Measurements from ENCODE around the gene TMEM163.

TMEM163 gene

DNA sequence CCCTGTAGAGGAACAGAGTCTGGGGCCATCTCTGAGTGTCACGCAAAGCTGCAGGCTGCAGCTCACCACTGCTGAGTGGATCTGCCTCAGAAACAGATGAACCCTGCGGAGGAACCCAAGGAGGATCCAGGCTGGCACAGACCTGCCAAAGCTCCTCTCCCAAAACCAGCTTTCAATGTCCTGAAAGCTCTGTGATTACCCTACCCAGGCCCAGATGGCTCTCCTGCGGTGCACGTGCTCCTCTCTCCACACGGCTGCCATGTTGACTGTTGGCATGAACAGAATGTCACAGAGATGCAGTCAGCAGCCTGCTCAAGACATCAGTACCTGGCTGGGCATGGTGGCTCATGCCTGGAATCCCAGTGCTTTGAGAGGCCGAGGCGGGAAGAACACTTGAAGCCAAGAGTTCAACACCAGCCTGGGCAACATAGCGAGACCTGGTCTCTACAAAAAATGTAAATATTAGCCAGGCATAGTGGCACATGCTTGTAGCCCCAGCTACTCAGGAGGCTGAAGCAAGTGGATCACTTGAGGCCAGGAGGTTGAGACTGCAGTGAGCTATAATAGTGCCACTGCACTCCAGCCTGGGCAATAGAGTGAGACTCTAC is 248.1 kb downstream of the TMEM163 start:
- DNase-seq: no peak

DNA sequence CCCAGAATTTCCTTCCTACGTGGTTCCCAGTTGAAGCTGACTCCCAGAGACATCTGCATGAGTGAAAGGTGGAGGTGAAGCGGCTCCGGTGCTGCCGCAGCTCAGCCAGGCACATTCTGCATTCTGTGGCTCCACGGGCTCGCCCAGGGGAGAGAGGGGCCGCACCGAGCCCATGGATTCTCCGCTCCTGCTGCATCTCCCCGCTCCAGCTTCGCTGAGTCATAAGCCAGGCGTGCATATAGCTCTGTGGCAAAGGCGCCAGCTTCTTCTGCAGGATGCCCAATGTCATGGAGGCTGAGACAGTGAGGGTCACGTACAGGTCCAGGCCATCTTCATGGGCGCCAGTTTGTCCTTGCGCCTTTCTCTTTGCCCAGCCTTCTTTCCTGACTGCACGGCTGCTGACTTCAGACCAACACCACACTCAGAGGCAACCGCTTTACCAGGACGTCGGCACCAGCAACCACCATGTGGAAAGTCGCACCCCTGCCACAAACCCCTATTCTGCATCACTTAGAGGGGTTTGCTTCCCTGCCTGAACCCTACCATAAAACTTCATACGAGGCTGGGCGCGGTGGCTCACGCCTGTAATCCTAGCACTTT is 249.2 kb downstream of the TMEM163 start:
- no peak for DNase-seq

DNA sequence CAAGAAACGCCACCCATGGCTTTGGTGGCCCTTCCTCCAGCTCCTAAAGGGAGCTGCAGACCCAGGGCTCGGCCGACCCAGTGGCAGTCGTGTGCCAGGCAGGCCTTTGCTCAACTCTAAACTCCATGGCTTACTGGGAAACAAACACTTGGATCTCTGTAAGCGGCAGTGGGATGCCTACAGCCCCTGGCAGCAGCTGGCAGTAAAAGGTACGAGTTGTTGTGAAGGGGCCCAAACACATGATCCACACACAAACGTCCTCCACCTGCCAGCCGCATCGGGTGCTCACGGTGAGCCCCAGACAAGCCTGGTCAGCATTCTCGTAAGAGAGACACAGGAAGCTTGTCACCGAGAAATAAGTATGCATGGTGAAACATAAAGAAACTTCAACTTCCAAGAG is 250.0 kb downstream of the TMEM163 start:
- no peak for DNase-seq

DNA sequence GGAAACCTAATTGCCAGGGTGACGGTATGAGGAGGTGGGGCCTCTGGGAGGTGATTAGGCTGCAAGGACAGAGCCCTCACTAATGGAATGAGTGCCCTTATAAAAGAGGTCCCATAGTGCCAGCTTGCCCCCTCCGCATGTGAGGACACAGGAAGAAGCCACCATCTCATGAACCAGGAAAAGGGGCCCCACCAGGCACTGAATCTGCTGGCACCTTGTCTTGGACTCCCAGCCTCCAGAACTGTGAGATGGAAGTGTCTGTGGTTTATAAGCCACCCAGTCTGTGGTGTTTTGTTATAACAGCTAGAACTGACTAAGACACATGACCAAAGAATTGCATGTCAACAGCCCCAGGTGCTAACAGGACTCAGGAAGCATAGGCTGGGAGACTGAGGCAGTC is 250.6 kb downstream of the TMEM163 start:
- DNase-seq: peak in 1 of 2 experiments; percentile 14

DNA sequence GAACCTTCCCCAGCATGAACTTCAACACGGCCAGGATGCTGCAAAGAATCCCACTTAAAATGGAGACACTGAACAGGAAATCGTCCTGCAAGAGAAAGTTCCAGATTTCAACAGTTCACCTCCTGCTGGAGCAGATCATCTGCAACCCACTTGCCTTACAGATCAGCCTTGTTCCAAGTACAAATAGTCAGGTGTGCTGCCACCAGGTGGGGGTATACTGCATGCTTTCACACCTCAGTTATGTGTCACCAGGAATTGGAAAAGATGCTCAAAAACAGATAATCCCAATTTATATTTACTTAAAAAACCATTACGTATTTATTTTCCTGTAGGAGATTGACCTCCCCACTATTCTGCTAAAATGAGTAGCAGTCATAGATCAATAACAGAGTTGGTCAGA is 252.7 kb downstream of the TMEM163 start:
- DNase-seq: peak in 1 of 2 experiments; percentile 41

DNA sequence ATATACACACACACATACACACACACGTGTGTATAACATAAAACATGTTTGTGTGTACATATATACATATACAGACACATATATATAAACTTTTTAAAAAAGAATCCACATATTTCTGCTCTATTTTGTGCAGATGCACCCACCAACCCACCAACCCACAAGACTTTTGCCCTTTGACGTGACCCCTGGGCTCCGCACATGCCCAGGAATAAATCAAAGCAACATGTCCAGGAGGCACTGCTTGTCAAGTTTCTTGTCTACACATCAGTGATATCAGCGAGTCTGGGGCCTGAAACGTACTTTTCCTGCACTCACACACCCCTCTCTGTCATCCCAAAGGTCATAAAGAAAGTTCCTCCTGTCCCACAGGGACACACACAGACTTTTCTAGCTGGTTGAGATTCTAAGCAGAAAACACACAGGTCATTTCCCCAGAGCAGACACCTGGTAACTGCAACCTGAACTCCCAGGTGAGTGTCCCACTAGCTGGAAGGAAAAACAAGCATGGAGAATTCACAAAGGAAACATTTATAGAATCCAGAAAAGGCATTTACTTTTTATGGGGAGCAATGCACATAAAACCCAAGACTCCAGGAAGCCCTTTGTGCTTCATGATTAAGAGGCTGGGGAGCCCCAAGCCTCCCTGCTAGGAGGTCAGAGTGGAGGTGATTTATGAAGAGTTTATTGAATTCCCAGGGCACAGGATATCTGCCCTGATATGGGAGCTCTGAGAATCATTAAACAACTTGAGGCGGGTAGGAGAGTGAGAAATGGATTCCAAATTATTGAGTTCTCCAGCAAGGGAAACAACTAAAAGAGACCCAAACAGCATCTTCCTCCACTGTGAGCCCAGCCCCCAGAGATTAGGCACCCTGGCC is 253.3 kb downstream of the TMEM163 start:
- DNase-seq: no peak

DNA sequence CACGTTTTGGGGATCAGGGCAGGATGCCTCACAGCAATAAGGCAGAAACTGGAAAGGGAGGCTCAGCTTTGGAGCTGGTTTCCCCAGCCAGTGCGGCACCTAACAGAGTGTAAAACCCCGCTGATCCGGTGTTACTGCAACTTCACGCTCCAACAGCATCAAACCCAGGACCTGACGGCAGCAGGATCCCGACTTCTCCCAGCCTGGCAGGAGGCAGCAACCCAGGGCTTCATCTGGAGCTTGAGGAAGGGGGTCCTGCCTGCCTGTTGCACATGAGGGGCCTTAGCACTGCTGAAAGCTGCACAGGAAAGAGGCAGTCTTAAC is 255.1 kb downstream of the TMEM163 start:
- no peak for DNase-seq

DNA sequence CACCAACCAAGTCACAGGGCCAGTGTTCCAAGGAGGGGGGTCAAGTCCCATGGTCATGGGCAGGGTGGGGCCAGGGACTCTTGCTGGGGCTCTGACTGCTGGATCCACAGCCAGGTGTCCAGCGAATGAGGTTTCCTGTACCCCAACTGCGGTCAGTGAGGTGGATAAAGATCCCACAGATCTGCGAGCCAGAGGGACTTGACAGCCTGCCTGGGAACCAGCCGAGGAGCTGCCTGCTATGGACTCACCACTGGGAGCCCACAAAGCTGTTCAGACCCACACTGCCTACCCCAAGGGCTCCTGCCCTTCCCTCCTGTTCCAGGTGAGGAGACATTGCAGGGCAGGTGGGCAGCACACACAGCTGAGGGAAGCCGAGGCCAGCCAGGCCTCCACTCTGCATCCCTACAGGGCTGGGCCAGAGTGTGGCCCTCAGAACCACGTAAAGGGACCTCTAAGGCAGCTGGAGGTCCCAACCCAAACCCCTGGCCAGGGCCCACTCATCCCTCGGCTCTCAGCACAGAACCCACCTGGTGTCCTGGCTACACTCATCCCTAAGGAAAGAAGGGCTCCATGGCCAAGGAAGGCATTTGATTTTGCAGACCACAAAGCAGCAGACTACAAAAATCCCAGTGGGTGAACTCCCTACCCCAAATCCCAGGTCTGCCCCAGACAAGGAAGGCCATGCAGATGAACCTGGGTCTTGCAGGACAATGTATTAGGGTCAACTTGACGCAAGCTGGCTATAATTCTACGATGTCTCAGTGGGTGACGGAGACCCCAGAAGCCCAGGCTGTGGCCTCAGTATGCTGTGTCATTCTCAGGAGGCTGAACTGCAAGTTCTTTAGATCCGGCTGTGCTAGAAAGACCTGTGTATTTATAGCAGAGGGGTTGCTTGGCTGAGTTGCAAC is 255.8 kb downstream of the TMEM163 start:
- DNase-seq: no peak

DNA sequence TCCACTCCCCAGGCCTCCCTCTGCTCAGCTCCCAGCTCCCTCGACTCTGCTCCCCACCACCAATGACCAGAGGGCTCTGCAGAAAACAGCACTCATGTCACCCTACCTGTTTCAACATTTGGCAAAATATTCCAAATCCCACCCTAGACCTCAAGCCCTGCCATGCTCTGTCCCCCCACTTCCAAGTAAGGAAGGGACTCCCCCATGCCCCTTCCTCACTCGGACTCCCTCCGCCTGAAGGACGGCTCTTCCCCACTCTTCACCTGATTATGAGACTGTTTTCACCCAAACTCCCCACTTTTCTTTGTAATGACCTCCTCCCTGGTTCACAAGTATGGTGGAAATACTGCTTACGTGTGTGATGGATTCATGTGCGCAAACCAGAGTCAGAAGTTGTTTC is 256.5 kb downstream of the TMEM163 start:
- no peak for DNase-seq

DNA sequence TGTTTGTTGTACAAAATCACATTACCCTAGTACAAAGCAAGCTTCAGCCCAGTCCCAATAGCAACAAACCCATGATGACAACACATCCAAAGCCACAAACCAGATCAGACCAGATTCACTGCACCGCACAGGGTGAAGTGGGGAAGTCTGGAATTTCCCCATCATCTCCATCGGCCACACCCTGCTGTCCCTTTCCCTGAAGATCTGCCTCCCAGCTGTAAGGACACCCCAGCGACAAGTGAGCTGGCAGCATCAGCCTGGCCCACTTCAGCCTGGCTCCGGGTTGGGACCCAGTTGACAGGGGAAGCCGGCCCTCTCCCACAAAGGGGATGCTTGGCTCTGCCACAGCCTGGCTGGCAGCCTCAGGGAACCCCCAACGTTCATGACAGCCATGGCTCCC is 257.3 kb downstream of the TMEM163 start:
- DNase-seq: no peak

DNA sequence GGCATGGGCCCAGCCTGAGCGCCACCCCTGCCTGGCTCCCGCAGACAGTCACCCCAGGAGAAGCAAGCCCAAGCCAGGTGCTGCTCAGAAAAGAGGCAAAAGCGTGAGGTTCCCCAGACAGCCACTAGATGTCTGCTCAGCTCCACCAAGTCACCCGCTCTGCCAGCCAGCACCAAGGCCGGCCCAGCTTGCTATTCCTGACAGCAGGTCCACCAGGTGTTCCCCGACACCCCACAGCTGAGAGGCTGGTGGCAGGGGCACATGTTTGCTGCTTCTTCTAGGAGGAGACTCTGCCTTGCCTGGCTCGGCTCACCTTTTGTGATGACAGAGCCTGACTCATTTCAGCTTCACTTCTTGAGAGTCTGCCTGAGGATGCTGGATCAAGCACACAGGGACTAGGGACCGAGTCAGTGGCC is 258.2 kb downstream of the TMEM163 start:
- DNase-seq: peak; percentile 33 to 49

DNA sequence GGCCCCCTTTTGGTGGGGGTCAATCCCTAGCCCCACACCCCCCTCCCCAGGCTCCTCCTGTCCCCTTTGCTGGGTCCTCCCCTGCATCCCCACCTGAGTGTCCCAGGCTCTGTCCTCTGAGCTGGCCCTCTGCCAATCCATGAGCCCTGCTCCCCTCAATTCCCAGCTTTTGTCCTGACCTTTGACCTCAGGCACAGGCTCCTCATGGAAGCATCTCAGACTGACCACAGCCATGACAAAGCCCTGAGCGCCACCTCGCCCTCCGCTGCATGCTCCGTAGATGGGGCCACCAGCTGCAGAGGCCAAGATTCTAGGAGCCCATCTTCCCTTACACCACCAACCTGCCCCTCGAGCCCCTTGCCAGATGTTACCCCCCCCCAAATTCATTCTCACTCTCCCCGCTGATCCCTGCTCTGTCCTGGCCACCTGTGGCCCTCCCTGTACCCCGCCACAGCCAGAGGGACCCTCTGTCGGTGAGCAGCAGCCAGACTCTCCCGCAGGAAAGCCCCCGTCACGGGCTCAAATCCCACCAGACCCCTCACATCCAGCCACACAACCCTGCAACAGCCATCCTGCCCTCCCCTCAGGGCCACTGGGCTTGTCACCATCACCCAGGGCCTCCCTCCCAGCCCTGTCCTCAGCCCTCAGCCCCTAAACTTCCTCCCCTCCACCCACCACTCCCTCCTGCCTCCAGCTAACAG is 258.9 kb downstream of the TMEM163 start:
- no peak for DNase-seq

DNA sequence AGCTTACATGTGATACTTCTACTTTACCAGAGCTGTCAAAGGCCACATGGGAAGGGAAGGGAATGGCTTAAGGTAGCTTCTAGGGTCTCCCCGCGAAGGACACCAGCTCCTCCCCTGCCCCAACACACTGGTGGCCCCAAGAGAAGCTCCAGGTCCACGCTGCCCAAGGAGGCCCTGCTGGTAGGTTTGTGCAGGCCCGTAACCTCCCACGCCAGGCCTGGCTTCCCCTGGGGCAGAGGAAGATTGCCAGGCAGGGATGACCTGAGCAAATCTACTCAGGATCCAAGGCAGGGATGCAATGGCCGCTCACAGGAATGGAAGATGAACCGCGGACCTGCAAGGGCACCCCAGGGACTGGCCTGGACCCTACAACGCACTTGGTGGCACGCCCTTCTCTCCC is 259.9 kb downstream of the TMEM163 start:
- DNase-seq: no peak

DNA sequence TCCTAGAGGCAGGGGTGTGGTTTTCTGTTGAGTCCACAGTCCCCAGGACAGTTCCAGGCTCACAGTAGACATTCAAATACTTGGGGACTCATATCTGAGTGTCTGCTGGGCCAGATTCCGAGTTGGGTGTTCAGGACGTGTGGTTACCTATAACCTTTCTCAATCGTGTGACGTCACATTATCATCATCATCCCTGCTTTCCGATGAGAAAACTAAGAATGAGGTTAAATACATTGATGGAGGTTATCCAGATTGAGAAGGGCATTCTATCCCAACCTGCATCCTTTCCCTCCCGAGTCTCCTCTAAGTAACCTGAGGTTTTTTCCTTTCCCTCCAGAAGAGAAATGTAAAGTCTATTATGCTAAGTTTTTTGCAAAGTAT is 260.3 kb downstream of the TMEM163 start:
- DNase-seq: no peak

DNA sequence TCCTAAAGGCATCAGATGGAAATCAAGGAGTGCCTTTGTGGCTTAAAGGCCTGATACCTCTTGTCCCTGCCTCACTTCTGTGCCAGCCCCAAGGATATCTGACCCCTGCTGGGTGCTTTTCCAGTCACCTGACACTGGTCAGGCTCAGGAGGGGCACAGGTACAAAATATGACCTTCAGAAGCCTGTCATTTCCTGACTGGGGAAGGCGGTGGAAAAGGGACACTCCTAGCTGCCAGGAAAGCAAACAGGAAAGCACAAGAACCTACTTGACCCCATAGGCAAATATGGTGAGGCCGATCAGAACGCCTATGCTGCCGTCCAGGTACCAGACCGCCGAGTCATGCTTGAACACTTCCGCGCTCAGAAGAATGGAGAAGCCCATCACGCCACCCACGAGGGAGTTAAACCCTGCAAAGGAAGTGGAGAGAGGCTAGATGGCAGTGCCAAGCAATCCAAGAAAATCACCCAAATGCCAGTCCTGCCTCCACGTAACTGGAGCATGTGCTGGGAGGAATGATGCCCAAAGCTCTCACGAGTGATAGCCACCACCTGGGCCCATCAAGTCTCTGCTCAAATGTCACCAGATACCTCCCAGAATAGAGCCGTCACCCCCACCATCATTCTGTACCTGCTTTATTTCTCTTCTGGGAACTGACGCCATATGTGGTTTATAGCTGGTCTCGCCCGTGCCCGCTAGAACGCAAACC is 260.9 kb downstream of the TMEM163 start:
- no peak for DNase-seq

DNA sequence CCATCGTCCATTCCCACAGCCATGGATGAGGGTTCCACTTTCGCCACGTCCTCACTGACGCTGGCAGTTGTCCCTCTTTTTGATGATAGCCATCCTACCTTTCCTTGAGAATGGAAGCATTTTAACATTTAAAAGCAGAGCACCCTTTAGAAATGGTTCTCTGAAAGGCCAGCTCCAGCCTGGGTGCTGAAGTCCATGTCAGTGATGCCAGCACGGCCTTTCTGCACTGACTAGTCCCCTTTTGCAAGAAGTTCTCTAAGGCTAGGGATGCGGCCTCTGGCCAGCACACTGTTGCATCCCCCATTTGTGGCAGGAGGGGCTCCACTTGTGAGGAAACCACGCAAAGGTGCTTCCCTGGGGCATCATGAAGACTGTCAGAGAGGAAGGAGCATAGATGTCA is 261.4 kb downstream of the TMEM163 start:
- no peak for DNase-seq

DNA sequence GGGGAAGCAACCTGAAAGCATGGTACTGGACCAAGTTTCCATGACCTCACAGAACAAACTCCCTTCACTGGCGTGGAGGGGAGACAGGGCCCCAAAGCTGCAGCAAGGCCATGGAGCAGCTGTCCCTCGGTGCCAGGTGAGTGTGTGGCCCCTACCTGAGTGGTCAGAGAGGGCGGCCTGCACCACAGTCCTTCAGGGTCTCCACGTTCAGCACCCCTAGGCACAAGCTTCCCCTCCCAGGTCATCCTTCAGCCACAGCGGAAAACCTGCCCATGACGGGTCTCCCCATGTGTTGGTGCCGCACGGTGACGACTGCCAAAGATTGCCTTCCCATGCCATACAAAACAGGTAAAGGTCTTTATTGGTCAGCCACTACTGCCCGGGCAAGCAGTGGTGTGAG is 263.4 kb downstream of the TMEM163 start:
- no peak for DNase-seq

DNA sequence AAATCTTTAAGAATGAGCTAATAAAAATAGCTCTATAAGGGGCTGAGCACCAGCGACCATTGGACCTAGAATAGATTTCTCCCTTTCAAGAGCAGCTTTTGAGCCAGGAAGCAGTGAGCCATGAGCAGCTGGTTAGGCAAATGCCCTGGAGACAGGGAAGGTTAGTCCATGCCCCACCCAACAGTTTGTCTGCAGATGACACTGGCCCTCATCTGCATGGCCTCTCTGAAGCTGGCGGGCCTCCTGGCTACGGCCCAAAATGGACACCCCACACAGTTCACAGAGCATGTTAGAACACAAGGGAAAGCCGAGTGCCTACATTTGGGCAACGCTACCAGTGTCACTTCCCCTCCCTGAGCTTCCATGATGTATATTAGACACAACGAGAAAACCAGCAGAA is 263.9 kb downstream of the TMEM163 start:
- DNase-seq: no peak

DNA sequence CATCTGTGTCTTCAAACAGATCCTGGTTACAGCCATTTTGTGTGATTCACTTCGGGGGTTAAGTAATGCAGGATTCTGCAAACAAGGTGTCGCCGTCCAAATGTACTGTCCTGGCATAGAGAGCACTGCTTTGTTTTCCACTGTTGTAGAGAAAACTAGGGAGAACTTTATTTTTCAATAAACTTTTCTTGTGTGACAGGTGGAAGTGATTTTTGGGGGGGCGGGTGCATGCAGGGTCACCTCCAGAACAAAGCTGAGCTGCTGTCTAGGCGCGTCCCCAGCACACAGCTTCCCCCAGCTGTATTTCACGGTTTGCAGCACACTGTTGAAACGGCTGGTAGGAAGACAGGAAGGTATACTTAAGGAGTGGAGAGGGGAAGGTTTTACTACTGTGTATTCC is 264.4 kb downstream of the TMEM163 start:
- no peak for DNase-seq

DNA sequence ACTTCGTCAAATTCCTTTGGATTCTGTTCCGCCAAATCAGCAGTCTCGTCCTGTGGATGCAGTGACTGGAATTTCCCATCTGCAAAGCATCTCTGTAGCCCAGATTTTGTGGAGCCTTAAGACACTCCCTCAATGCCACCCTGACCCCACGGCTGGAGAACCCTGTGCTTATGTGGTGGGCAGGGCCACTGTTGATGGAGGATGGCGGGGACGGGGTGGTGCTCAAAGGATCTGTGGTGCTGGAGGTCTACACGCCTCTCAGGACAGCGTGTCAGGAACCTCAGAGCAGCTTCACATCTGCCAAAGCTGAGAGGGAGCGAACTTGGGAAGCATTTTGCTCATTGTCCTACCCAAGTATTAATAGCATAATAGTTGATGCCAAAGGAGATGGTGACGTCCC is 264.8 kb downstream of the TMEM163 start:
- DNase-seq: no peak

DNA sequence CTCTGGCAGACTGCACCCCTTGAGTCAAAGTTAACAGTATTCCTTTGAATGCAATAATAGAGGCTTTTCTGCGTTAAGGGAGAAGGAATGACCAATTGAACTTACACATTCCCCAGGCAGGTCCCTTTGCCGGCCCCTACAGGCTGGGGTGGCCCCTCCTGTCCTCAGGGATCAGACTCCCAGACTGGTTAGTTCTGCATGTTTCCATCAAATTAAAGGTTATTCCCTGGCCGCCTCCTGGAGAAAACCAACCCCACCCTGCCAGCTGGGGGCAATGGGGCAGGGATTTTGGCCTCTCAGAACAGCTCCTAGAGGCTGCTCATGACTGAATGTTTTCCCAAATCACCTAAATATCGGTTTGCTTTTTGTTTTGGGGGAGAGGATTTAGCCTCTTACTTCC is 265.3 kb downstream of the TMEM163 start:
- no peak for DNase-seq
